Mucosa of rectum (tissue), 2 donors: ENCODE results near the gene MAP2K7.
"Not testable (repeated sequence)": the region's sequence is repeated elsewhere in the genome, so short reads cannot be mapped to it uniquely, and the experiment has no call there.

Experiments
- H3K27ac ChIP-seq, 2 donors: one replicate each; pipeline ENCODE4 v1.7.0; 2013; ENCODE audit warnings: inconsistent platforms in 2 of 2, low read depth in 2 of 2, low read length in 2 of 2
- H3K27me3 ChIP-seq, 2 donors: one replicate each; pipeline ENCODE4 v1.7.0; 2013; ENCODE audit warnings: low read length in 2 of 2; ENCODE audit not compliant: control insufficient read depth in 2 of 2, insufficient read depth in 2 of 2
- H3K36me3 ChIP-seq, 2 donors: one replicate each; pipeline ENCODE4 v1.7.0; 2013; ENCODE audit warnings: low read length in 2 of 2; ENCODE audit not compliant: control insufficient read depth in 2 of 2, insufficient read depth in 2 of 2
- H3K4me1 ChIP-seq, 2 donors: one replicate each; pipeline ENCODE4 v1.7.0; 2013; ENCODE audit warnings: low read length in 2 of 2, mild to moderate bottlenecking in 1 of 2; ENCODE audit not compliant: control insufficient read depth in 2 of 2, insufficient read depth in 2 of 2
- H3K4me3 ChIP-seq, 2 donors: one replicate each; pipeline ENCODE4 v1.7.0; 2013; ENCODE audit warnings: low read length in 2 of 2
- H3K9ac ChIP-seq, 2 donors: one replicate each; pipeline ENCODE4 v1.7.0; 2013; ENCODE audit warnings: low read length in 2 of 2, low read depth in 1 of 2, mild to moderate bottlenecking in 1 of 2
- H3K9me3 ChIP-seq, 2 donors: one replicate each; pipeline ENCODE4 v1.7.0; 2013; ENCODE audit warnings: low read length in 2 of 2; ENCODE audit not compliant: control insufficient read depth in 2 of 2
- donor health status: healthy.
- donor health status: Normal muscosa, but diverticular disease.

MAP2K7 gene

GRCh38 chr19:7926021-7926726, 22.5 kb downstream of the MAP2K7 start, which contains the start of gene CTXN1:
Gene CTXN1, minus strand, starts transcription at chr19:7926135. Its CDS starts 597 bp downstream, at chr19:7925538.
- Histone ChIP-seq H3K36me3 (peaks cover 5 to 12% of the 10 kb centered on the region in 2 donors), H3K4me3 (peak within 1 kb of the TSS; percentile 46 to 52), H3K27me3 (no peaks in the 10 kb centered on the region), H3K4me1 (peaks cover 13 to 19% of the 10 kb centered on the region in 2 donors), H3K9me3 (no peaks in the 10 kb centered on the region), H3K27ac (no peak within 1 kb of the TSS), H3K9ac (peak within 1 kb of the TSS in 1 of 2 donors; percentile 43)

DNA sequence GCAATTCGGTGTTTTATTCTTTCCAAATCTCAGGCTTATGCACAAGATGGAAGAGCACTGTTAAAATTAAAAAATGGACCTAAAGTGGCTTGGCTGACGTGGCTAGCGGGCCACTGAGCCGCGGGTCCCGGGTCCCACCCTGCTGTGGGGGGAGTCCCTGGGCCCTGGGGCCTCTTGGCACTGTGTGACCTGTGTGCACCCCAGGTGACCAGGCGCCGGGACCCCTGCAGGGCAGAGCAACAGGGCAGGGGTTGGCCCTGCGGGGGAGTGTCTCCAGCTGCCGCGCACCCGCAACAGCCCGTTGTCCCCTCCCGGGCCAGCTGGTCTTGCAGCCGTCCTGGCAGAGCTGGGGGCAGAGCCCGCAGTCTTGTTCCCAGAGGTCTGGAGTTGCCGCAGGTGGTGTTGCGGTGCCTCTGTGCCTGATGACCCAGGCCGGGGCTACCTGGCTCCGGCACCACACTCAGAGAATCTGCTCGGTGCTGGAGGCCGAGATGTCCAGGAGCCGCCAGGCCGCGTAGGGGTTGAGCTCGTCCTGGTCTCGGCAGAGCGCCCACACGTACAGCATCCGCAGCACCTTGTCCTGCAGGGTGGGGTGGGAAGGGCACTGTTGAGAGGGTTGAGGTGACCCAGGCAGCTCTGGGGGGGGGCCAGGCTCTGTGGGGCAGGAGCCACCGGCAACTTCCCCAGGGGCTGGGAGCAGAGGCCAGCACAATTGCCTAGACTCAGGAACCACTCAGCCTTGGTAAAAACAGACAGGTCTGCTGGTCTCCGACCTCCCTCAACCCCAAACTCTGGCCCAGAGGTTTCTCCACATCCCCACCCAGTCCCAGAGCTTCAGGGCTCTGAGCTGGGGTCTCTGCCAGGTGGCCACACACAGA, 23.3 kb downstream of the MAP2K7 start:
- Histone ChIP-seq H3K27me3 (no peaks in the 10 kb centered on the region), H3K36me3 (peaks cover 9 to 17% of the 10 kb centered on the region in 2 donors), H3K4me1 (peaks cover 5 to 11% of the 10 kb centered on the region in 2 donors), H3K9me3 (no peaks in the 10 kb centered on the region), H3K27ac (no peak overlapping the region), H3K4me3 (peak overlapping the region in 1 of 2 donors; percentile 46), H3K9ac (no peak overlapping the region)

DNA sequence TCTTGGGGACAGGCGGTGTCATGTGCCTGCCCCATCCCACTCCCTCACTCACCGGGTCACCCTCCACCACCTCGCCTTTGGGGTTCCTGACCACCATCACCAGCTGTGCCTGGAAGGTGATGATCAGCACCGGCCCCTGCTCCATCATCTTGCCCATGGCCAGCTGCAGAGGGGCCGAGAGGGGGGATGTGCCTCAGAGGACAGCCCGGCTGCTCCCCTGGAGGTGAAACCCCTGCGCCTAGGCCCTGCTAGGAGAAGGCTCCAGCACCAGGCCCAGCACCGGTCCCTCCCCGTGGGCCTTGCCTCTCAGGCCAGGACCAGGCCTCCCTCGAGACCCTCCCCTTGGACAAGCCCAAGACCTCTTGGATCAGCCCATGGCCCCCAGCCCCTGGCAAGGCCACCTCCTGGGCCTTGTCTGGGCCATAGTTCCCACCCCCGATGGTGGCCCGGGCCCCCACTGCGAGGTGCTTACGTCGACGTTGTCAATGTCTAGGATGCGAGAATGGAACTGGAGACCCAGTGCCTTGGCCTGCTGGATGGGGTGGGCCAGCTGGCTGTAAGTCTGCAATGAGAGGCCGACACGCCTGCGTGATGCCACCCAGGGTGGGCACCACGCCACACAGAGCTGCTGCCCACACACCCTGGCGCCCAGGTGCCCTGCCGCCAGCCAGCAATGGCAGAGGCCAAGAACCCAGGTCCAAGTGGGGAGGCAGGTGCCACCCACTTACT, 24.1 kb downstream of the MAP2K7 start:
- Histone ChIP-seq H3K4me1 (peaks cover 2 to 10% of the 10 kb centered on the region in 2 donors), H3K27me3 (no peaks in the 10 kb centered on the region), H3K9ac (no peak overlapping the region), H3K9me3 (no peaks in the 10 kb centered on the region), H3K27ac (peak overlapping the region in 1 of 2 donors; percentile 58), H3K36me3 (peaks cover 17 to 23% of the 10 kb centered on the region in 2 donors), H3K4me3 (no peak overlapping the region)

DNA sequence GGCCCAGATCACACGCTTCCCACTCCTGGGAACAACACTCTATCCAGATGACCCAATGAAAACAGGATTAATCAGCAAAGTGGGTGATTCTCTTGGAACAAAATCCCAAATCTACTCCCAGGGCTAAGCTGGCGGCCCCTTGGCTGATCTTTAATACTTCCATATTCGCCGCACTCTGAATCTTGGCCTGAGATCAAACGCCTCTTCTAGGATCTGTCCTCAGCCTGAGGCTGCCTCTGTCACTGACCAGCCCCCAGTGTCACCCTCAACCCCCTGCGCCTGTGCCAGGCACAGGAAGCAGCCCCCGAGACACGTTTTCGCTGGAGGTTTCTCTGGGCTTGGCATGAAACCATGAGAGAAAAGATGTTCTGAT, 24.6 kb downstream of the MAP2K7 start:
- Histone ChIP-seq H3K36me3 (peaks cover 22 to 26% of the 10 kb centered on the region in 2 donors), H3K9me3 (no peaks in the 10 kb centered on the region), H3K27me3 (no peaks in the 10 kb centered on the region), H3K9ac (no peak overlapping the region), H3K4me1 (peaks cover 2 to 10% of the 10 kb centered on the region in 2 donors), H3K27ac (peak overlapping the region; percentile 42 to 58), H3K4me3 (no peak overlapping the region)

DNA sequence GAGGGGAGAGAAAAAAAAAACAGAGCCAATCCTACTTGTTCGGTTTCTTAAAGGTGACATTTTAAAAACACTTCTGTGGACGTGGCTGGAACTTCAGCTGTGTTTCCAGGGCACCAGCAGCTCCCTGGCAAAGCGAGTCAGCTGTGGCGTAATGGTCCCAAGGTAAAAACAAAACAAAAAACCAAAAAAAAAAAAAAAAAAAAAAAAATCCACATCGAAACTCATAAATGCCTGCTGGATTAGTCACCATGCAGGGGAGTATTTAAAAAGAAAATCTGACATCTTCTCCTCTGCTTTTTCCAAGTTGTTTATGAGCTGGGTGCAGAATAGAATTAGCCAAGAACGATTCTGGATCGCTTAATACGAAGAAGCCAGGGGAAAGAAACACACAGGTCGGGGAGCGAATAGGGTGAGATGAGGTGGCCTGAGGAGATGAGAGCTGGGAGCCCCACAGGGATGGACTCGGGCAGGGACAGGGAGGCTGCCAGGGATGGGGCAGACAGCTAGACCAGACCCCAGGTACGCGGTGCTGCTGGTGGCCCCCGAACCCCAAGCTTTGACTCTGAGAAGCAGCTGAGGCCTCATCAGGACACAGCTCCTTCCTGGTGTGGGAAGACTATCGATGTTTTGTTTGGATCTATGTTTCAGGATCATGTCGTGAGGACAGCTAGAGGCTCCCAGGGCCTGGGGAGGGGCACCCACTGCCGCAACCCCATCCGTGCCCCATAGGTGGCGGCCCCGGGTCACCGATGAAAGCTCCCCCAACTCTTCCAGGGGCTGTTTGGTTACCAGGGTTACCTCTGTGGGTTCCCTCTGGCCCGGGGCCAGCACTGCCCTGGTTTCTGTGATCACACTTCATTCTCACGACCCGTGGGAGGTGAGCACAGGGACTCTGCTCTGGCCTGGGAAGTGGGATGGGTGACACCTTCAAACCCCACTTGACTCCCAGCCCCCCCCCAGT, 25.3 kb downstream of the MAP2K7 start:
- H3K4me3 ChIP-seq = no peak overlapping the region
- H3K9ac ChIP-seq = peak overlapping the region in 1 of 2 donors; percentile 26
- H3K36me3 ChIP-seq = peaks cover 29 to 32% of the 10 kb centered on the region in 2 donors
- peaks cover 2 to 12% of the 10 kb centered on the region in 2 donors for H3K4me1 ChIP-seq
- H3K27me3 ChIP-seq = no peaks in the 10 kb centered on the region
- H3K9me3 ChIP-seq = no peaks in the 10 kb centered on the region
- H3K27ac ChIP-seq = peak overlapping the region; percentile 42 to 58

- peaks cover 2 to 14% of the 10 kb centered on the region in 2 donors for H3K4me1 ChIP-seq
- H3K9ac ChIP-seq, H3K27ac ChIP-seq, H3K9me3 ChIP-seq, H3K4me3 ChIP-seq, H3K27me3 ChIP-seq: not testable (repeated sequence)
- H3K36me3 ChIP-seq = peaks cover 35 to 36% of the 10 kb centered on the region in 2 donors
Observed at GRCh38 chr19:7930030-7930429, 26.4 kb downstream of the MAP2K7 start.

DNA sequence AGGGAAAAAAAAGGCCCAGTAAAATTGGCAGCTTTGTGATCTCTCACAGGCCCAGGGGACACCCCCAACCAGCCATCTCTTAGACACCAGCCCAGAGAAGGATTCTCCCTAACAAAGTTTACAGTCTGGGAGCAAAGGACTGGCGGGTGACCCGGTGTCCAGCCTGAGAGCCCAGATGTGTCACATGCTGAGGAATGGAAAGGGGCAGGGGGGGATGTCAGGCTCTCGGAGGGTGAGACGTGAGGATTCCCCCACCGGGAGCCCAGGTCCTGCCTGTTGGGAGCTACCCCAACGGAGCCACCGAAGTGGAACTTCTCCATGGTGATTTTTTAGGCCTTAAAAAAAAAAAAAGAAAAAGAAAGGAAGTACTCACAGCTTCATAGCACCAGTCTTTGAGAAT, 27.1 kb downstream of the MAP2K7 start:
- H3K9me3 ChIP-seq = no peaks in the 10 kb centered on the region
- no peak overlapping the region for H3K9ac ChIP-seq
- H3K27me3 ChIP-seq = no peaks in the 10 kb centered on the region
- peaks cover 2 to 12% of the 10 kb centered on the region in 2 donors for H3K4me1 ChIP-seq
- peaks cover 40% of the 10 kb centered on the region in 2 donors for H3K36me3 ChIP-seq
- peak overlapping the region in 1 of 2 donors; percentile 16 for H3K27ac ChIP-seq
- no peak overlapping the region for H3K4me3 ChIP-seq

DNA sequence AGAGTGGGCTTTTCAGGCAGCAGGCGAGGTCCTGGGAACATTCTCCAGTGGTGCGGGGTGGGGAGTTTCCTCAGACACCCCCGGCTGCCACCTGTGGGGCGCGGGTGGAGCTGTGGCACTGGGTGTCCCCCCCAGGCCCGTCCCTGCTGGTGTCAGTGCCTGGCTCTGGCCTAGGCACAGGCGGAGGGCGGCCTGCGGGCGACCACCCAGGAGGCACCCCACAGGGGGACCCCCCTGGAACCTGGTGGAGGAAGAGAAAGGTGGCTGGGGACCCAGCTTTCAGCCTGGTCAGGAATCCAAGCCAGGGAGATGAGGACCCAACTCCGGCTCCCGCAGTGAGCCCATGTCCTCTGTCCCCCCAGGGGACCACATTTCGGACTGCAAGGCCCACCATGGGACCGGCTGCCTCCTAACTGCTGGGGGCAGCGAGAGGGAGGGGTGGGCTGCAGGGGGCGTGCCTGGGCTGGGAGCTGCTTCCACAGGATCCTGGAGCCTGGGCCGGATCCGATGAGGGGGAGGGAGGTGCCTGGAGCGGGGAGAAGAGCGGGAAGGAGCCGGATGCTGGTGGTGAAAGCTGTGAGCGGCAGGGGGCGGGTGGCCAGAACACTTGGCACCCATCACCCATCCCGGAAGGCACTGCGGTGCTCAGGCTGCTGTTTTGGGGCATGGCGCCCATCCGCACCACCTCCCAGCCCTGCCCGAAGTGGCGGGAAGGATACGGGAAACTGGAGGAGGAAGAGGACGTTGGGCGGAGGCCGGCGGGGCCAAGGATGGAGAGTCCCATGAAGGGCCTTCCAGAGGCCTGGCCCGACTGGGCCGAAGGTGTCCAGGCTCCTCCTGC, 27.8 kb downstream of the MAP2K7 start:
- peaks cover 0 to 8% of the 10 kb centered on the region in 2 donors for H3K4me1 ChIP-seq
- H3K9me3 ChIP-seq = no peaks in the 10 kb centered on the region
- peaks cover 40 to 44% of the 10 kb centered on the region in 2 donors for H3K36me3 ChIP-seq
- peak overlapping the region in 1 of 2 donors; percentile 16 for H3K27ac ChIP-seq
- no peak overlapping the region for H3K4me3 ChIP-seq
- H3K9ac ChIP-seq = no peak overlapping the region
- no peaks in the 10 kb centered on the region for H3K27me3 ChIP-seq
